Loucy (cell line): ENCODE measurements around the gene SPCS1.

Experiments
- EZH2phosphoT487 ChIP-seq: fragments of 200-600 bp; IDR thresholded peaks from 2 replicates; pipeline ENCODE4 v1.6.1; 2018; ENCODE audit warnings: antibody characterized with exemption, mild to moderate bottlenecking, moderate library complexity, borderline replicate concordance
- TF ChIP-seq, protein P1 (sequence below): fragments of 200-600 bp; sonication (generic); conservative IDR thresholded peaks from 2 replicates; pipeline ENCODE4 v1.5.1; 2014; ENCODE audit warnings: mild to moderate bottlenecking, antibody characterized with exemption, low read length

DNA sequence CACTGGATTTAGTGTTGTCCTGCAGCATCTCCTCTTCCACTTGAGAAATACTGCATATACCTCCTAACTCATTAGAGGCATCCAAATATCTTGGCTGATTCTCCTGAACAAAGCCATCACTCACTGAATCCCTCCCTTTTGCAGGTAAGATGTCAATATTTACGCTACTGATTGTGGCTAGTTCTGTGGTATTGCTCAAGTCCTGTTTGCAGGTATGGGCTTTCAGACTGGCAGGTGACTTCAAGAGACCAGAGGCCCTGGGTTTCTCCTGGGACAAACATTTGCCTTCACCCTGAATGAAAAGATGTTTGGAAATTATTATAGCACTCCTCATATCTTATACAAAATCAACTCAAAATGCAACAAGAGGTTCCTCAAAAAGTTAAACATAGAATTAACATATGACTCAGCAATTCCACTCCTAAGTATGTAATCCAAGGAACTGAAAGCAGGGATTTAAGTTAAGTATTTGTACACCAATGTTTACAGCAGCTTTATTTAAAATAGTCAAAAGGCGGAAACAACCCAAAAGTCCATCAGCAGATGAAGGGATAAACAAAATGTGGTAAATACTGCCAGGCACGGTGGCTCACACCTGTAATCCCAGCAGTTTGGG lies 46.2 kb downstream of the SPCS1 start:
- TF ChIP-seq, protein P1, sequence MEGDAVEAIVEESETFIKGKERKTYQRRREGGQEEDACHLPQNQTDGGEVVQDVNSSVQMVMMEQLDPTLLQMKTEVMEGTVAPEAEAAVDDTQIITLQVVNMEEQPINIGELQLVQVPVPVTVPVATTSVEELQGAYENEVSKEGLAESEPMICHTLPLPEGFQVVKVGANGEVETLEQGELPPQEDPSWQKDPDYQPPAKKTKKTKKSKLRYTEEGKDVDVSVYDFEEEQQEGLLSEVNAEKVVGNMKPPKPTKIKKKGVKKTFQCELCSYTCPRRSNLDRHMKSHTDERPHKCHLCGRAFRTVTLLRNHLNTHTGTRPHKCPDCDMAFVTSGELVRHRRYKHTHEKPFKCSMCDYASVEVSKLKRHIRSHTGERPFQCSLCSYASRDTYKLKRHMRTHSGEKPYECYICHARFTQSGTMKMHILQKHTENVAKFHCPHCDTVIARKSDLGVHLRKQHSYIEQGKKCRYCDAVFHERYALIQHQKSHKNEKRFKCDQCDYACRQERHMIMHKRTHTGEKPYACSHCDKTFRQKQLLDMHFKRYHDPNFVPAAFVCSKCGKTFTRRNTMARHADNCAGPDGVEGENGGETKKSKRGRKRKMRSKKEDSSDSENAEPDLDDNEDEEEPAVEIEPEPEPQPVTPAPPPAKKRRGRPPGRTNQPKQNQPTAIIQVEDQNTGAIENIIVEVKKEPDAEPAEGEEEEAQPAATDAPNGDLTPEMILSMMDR = no peak
- TF ChIP-seq EZH2phosphoT487 = no peak
